Astrocyte (in vitro differentiated cells and primary cell): ENCODE results near the gene PSME3. TPM values are rescaled to one million over a fixed set of nuclear protein-coding genes. Genes with fewer than 3 reads are reported as not detected.
A peak's percentile ranks its signal among the peaks of the same experiment; 100 is the strongest.

Experiments
- DNase-seq: peaks from one replicate; pipeline ENCODE4 v3.0.0-alpha.2; 2010; ENCODE audit warnings: low read depth
- FAIRE-seq: peaks from 2 replicates; lab custom pipeline; 2011; peaks lifted over from hg19 to GRCh38; lab: Jason Lieb, UNC
- H2AFZ ChIP-seq: 2 replicates; pipeline ENCODE4 v1.6.0; 2012; ENCODE audit warnings: low read depth, low read length, inconsistent platforms
- H3K27ac ChIP-seq: 2 replicates; pipeline ENCODE4 v1.5.1; 2011; ENCODE audit warnings: low read depth, low read length, inconsistent platforms
- H3K27me3 ChIP-seq: 2 replicates; pipeline ENCODE4 v1.6.0; 2011; ENCODE audit warnings: low read length, inconsistent platforms; ENCODE audit not compliant: insufficient read depth
- H3K36me3 ChIP-seq: 2 replicates; pipeline ENCODE4 v1.5.1; 2011; ENCODE audit warnings: low read length, inconsistent platforms; ENCODE audit not compliant: insufficient read depth
- H3K4me1 ChIP-seq: 2 replicates; pipeline ENCODE4 v1.5.1; 2011; ENCODE audit warnings: low read length, inconsistent platforms; ENCODE audit not compliant: insufficient read depth
- H3K4me2 ChIP-seq: 2 replicates; pipeline ENCODE4 v1.6.0; 2012; ENCODE audit warnings: low read length, inconsistent platforms
- H3K4me3 ChIP-seq: 2 replicates; pipeline ENCODE4 v1.5.1; 2011; ENCODE audit warnings: low read depth, mild to moderate bottlenecking, low read length, inconsistent platforms; ENCODE audit not compliant: insufficient read depth
- H3K79me2 ChIP-seq: 2 replicates; pipeline ENCODE4 v1.6.0; 2012; ENCODE audit warnings: mild to moderate bottlenecking, low read length, inconsistent platforms; ENCODE audit not compliant: insufficient read depth
- H3K9ac ChIP-seq: 2 replicates; pipeline ENCODE4 v1.6.0; 2012; ENCODE audit warnings: mild to moderate bottlenecking, low read length, inconsistent platforms
- H3K9me3 ChIP-seq: 2 replicates; pipeline ENCODE4 v1.5.1; 2012; ENCODE audit warnings: low read depth, mild to moderate bottlenecking, low read length, inconsistent platforms; ENCODE audit not compliant: insufficient read depth
- H4K20me1 ChIP-seq: 2 replicates; pipeline ENCODE4 v1.6.0; 2012; ENCODE audit warnings: low read length, inconsistent platforms; ENCODE audit not compliant: insufficient read depth
- H3K27ac Mint-ChIP-seq: one replicate; pipeline ENCODE4 v1.8.0; 2021; ENCODE audit warnings: mild to moderate bottlenecking, mixed read lengths; ENCODE audit not compliant: unreplicated experiment
- H3K27me3 Mint-ChIP-seq: one replicate; pipeline ENCODE4 v1.8.0; 2021; ENCODE audit warnings: low read depth, mixed read lengths; ENCODE audit not compliant: unreplicated experiment
- H3K36me3 Mint-ChIP-seq: one replicate; pipeline ENCODE4 v1.8.0; 2021; ENCODE audit warnings: low read depth, mixed read lengths; ENCODE audit not compliant: unreplicated experiment
- H3K4me1 Mint-ChIP-seq: one replicate; pipeline ENCODE4 v1.8.0; 2021; ENCODE audit warnings: low read depth, mixed read lengths; ENCODE audit not compliant: unreplicated experiment
- H3K4me3 Mint-ChIP-seq: one replicate; pipeline ENCODE4 v1.8.0; 2021; ENCODE audit warnings: mild to moderate bottlenecking, moderate library complexity, mixed read lengths; ENCODE audit not compliant: unreplicated experiment
- H3K9me3 Mint-ChIP-seq: one replicate; pipeline ENCODE4 v1.8.0; 2021; ENCODE audit warnings: mild to moderate bottlenecking, mixed read lengths; ENCODE audit not compliant: unreplicated experiment
- EZH2 ChIP-seq: IDR thresholded peaks from 2 replicates; pipeline ENCODE4 v1.6.1; 2012; ENCODE audit warnings: mild to moderate bottlenecking, low read length, inconsistent platforms; ENCODE audit not compliant: insufficient read depth
- total RNA-seq: library from RNA; stranded (reverse); gene quantifications from 2 replicates; pipeline ENCODE4 v1.2.1, GENCODE V29; 2021
- TF ChIP-seq, protein P1 (sequence below): IDR thresholded peaks from 2 replicates; pipeline ENCODE4 v1.5.1; 2011; ENCODE audit warnings: low read depth, mild to moderate bottlenecking, inconsistent platforms, low read length, moderate library complexity; ENCODE audit not compliant: insufficient read depth

PSME3 gene
- total RNA-seq, 1 donor from 2014 or later, result 152 TPM

DNA sequence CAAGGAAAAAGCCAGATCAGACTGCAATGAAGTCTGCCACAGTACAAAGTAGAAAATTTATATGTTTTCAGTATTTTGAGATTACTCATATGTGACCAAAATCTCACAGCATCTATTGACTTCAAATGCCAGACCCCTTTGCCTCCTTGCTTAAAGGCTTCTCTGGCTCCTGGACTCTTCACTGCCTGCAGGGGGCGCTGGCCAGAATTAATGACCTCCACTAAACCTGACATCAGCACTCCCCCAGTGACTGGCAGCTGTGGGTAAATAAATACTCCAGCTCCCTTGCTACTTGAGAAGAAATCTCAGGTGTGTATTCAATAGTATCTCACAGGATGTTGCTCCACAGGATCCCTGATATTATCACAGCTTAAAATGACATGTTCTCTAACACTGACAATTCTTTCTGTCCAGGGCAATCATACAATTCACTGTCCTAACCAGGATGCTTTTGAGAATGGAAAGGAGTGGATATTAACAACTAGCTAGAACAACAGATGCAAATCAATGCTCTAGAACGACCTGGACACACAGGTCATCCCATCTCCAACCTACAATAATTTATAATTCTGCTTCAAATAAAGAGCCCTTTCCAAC is 13.2 kb upstream of the PSME3 start:
- H3K4me3 Mint-ChIP-seq, result no peak overlapping the region
- H3K27me3 ChIP-seq, result no peaks in the 10 kb centered on the region
- H3K9me3 Mint-ChIP-seq, result no peaks in the 10 kb centered on the region
- H3K4me3 ChIP-seq, result no peak overlapping the region
- TF ChIP-seq, protein P1, sequence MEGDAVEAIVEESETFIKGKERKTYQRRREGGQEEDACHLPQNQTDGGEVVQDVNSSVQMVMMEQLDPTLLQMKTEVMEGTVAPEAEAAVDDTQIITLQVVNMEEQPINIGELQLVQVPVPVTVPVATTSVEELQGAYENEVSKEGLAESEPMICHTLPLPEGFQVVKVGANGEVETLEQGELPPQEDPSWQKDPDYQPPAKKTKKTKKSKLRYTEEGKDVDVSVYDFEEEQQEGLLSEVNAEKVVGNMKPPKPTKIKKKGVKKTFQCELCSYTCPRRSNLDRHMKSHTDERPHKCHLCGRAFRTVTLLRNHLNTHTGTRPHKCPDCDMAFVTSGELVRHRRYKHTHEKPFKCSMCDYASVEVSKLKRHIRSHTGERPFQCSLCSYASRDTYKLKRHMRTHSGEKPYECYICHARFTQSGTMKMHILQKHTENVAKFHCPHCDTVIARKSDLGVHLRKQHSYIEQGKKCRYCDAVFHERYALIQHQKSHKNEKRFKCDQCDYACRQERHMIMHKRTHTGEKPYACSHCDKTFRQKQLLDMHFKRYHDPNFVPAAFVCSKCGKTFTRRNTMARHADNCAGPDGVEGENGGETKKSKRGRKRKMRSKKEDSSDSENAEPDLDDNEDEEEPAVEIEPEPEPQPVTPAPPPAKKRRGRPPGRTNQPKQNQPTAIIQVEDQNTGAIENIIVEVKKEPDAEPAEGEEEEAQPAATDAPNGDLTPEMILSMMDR, result peak; percentile 82
- no peak for TF ChIP-seq EZH2
- H3K4me2 ChIP-seq, result no peak overlapping the region
- peaks cover 41% of the 10 kb centered on the region for H3K36me3 ChIP-seq
- DNase-seq (no peak), FAIRE-seq (no peak)
- no peak overlapping the region for H3K9ac ChIP-seq
- peaks cover 31% of the 10 kb centered on the region for H3K79me2 ChIP-seq
- no peaks in the 10 kb centered on the region for H3K27me3 Mint-ChIP-seq
- no peak overlapping the region for H3K27ac ChIP-seq
- H3K27ac Mint-ChIP-seq, result peak overlapping the region; percentile 23
- H3K4me1 ChIP-seq, result peaks cover 31% of the 10 kb centered on the region
- peaks cover 7% of the 10 kb centered on the region for H4K20me1 ChIP-seq
- H3K9me3 ChIP-seq, result no peaks in the 10 kb centered on the region
- H3K36me3 Mint-ChIP-seq, result peaks cover 17% of the 10 kb centered on the region
- H2AFZ ChIP-seq, result no peak overlapping the region
- H3K4me1 Mint-ChIP-seq, result peaks cover 23% of the 10 kb centered on the region

DNA sequence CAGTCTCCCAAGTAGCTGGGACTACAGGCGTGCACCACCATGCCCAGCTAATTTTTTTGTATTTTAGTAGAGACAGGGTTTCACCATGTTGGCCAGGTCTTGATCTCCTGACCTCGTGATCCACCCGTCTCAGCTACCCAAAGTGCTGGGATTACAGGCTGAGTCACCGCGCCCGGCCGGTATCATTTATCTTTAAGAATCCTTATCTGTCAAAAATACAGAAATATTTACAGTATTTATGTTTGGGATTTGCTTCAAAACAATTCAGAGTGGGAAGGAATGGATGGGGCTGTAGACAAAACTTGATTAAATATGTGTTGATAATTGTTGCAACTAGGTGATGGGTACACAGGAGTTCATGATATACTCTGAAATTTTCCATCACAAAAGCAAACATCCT is 12.0 kb upstream of the PSME3 start:
- FAIRE-seq, result no peak
- no peak overlapping the region for H3K9ac ChIP-seq
- H3K4me2 ChIP-seq, result no peak overlapping the region
- no peak overlapping the region for H3K4me3 ChIP-seq
- Mint-ChIP-seq H3K4me3 (no peak overlapping the region), H3K27ac (no peak overlapping the region), H3K27me3 (no peaks in the 10 kb centered on the region), H3K9me3 (no peaks in the 10 kb centered on the region), H3K36me3 (peaks cover 12% of the 10 kb centered on the region), H3K4me1 (peaks cover 19% of the 10 kb centered on the region)
- H2AFZ ChIP-seq, result no peak overlapping the region
- H3K9me3 ChIP-seq, result no peaks in the 10 kb centered on the region
- H3K36me3 ChIP-seq, result peaks cover 33% of the 10 kb centered on the region
- H3K27me3 ChIP-seq, result peaks cover 1% of the 10 kb centered on the region
- no peak overlapping the region for H3K27ac ChIP-seq
- peaks cover 7% of the 10 kb centered on the region for H4K20me1 ChIP-seq
- TF ChIP-seq, protein P1, result no peak
- no peak for TF ChIP-seq EZH2
- DNase-seq, result no peak
- H3K79me2 ChIP-seq, result peaks cover 31% of the 10 kb centered on the region
- H3K4me1 ChIP-seq, result peaks cover 20% of the 10 kb centered on the region

DNA sequence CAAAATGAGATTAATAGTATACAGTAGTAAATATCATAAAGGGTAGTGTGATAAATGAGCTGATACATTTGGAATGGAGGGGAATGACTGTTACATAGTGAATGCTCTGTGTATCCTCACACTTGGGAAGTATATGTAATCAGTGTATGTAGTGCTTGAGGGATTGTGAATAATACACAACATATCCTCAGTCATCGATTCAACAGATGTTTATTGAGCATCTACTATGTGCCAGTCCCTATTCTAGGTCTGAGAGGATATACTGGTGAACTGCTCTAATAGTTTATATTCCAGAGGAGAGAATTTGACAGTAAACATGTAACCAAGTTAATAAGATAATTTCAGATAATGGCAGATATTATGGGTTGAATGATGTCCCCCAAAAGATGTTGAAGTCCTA is 5.7 kb upstream of the PSME3 start:
- no peaks in the 10 kb centered on the region for H3K36me3 Mint-ChIP-seq
- H3K4me3 Mint-ChIP-seq, result no peak overlapping the region
- Histone ChIP-seq H2AFZ (no peak overlapping the region), H3K27ac (no peak overlapping the region), H4K20me1 (no peaks in the 10 kb centered on the region), H3K4me3 (no peak overlapping the region), H3K9me3 (no peaks in the 10 kb centered on the region), H3K36me3 (no peaks in the 10 kb centered on the region), H3K9ac (no peak overlapping the region), H3K27me3 (peaks cover 5% of the 10 kb centered on the region), H3K79me2 (peaks cover 20% of the 10 kb centered on the region), H3K4me2 (no peak overlapping the region), H3K4me1 (peaks cover 7% of the 10 kb centered on the region)
- FAIRE-seq (no peak), DNase-seq (no peak)
- H3K4me1 Mint-ChIP-seq, result peaks cover 8% of the 10 kb centered on the region
- H3K9me3 Mint-ChIP-seq, result no peaks in the 10 kb centered on the region
- peaks cover 3% of the 10 kb centered on the region for H3K27me3 Mint-ChIP-seq
- TF ChIP-seq, protein P1, result no peak
- TF ChIP-seq EZH2, result no peak
- H3K27ac Mint-ChIP-seq, result no peak overlapping the region
